Spleen (tissue), 11 donors: ENCODE measurements around the gene SH3D19. TPM values are rescaled to one million over a fixed set of nuclear protein-coding genes. Genes with fewer than 3 reads are reported as not detected.

ENCODE experiments used
- DNase-seq: peaks from one replicate; pipeline ENCODE4 v3.0.0-alpha.2; 2020
- H3K27ac ChIP-seq, 8 donors: fragments of 200-600 bp; sonication (generic) in 7 of 8; 1 replicate in 4 of 8; 2 replicates in 4 of 8; pipeline versions ENCODE4 v1.5.0 to v1.8.0; 2016 to 2021; ENCODE audit warnings: inconsistent platforms in 4 of 8, mild to moderate bottlenecking in 4 of 8, moderate library complexity in 1 of 8
- H3K27me3 ChIP-seq, 7 donors: fragments of 200-600 bp; sonication (generic) in 6 of 7; replicated peaks in 1 of 7; 1 replicate in 4 of 7; 2 replicates in 3 of 7; pipeline versions ENCODE4 v1.5.0 to v1.8.0; 2016 to 2021; ENCODE audit warnings: inconsistent platforms in 3 of 7, mild to moderate bottlenecking in 1 of 7
- H3K36me3 ChIP-seq, 6 donors: fragments of 200-600 bp; sonication (generic) in 5 of 6; 1 replicate in 4 of 6; 2 replicates in 2 of 6; pipeline versions ENCODE4 v1.5.0 to v1.8.0; 2016 to 2021; ENCODE audit warnings: inconsistent platforms in 2 of 6
- H3K4me1 ChIP-seq, 6 donors: fragments of 200-600 bp; sonication (generic) in 5 of 6; 1 replicate in 3 of 6; 2 replicates in 3 of 6; pipeline versions ENCODE4 v1.5.0 to v1.8.0; 2016 to 2021; ENCODE audit warnings: inconsistent platforms in 3 of 6
- H3K4me3 ChIP-seq, 8 donors: fragments of 200-600 bp; sonication (generic) in 7 of 8; 1 replicate in 4 of 8; 2 replicates in 4 of 8; pipeline versions ENCODE4 v1.5.0 to v1.8.0; 2016 to 2021; ENCODE audit warnings: inconsistent platforms in 4 of 8, mild to moderate bottlenecking in 4 of 8, moderate library complexity in 2 of 8
- H3K9me3 ChIP-seq, 8 donors: fragments of 200-600 bp; sonication (generic) in 7 of 8; 1 replicate in 4 of 8; 2 replicates in 4 of 8; pipeline versions ENCODE4 v1.5.0 to v1.8.0; 2016 to 2021; ENCODE audit warnings: inconsistent platforms in 4 of 8
- POLR2A ChIP-seq, 3 donors: fragments of 450-650 bp; IDR thresholded peaks; one replicate each; pipeline ENCODE4 v1.5.1; 2017; ENCODE audit warnings: antibody characterized with exemption in 3 of 3, mild to moderate bottlenecking in 1 of 3
- POLR2AphosphoS5 ChIP-seq, 3 donors: sonication (generic); formaldehyde crosslinking; IDR thresholded peaks; one replicate each; pipeline ENCODE4 v1.5.1; 2017; ENCODE audit warnings: antibody characterized with exemption in 3 of 3
- WGBS, 5 donors: extraction: QIAGEN DNeasy Blood & Tissue Kit in 3 of 5; methylation state at CpG; one replicate each; pipeline versions ENCODE4 v1.1.5 to v1.1.7; 2013 to 2018; 5-methylcytosine and 5-hydroxymethylcytosine counted together
- intact Hi-C: fragments of 100-400 bp; cut with DNase I; formaldehyde crosslinking; loops from one replicate; pipeline ENCODE4 v1.15.0; 2023; ENCODE audit warnings: low total_unique reads
- polyA plus RNA-seq, 3 donors: library from polyadenylated mRNA; stranded (reverse); fragments of 200-250 nt; gene quantifications; one replicate each; pipeline ENCODE4 v1.2.1, GENCODE V29; 2013
- total RNA-seq, 7 donors: library from RNA; depleted of rRNA in 3 of 7; stranded (reverse); fragments of >200 nt in 3 of 7; fragmentation: NEBNext Ultra II Directional in 4 of 7; extraction: Animal tissue kit (Norgen Biotek cat#: 25700) in 4 of 7; gene quantifications; one replicate each; pipeline versions ENCODE4 v1.1.0 to v1.2.1, GENCODE V29; 2016 to 2021
- TF ChIP-seq, protein P1 (sequence below), 11 experiments: fragments of 200-600 bp in 7 of 11; fragments of 450-650 bp in 4 of 11; sonication (generic) in 4 of 11; IDR thresholded peaks in 8 of 11; conservative IDR thresholded peaks in 3 of 11; 1 replicate in 7 of 11; 2 replicates in 4 of 11; pipeline versions ENCODE4 v1.4.0 to v1.8.0; 2016 to 2021; ENCODE audit warnings: antibody characterized with exemption in 11 of 11, inconsistent platforms in 4 of 11, mild to moderate bottlenecking in 1 of 11
- donor health status: healthy with polysubstance abuse.
- donor health status: DM: no; HTN: no; CAD: no; lungs with moderate emphysema.
- donor health status: DM: no; HTN: no; CAD: no.
- donor health status: Bipolar disorder and iron deficiency.
- donor health status: healthy.
- donor health status: DM: no; HTN: no; CAD: no.
- donor health status: DM: yes; HTN: yes; CAD: no.

SH3D19 gene
- total and polyA plus RNA-seq, 10 donors = 3.0 to 33.3 (median 14.7) TPM

DNA sequence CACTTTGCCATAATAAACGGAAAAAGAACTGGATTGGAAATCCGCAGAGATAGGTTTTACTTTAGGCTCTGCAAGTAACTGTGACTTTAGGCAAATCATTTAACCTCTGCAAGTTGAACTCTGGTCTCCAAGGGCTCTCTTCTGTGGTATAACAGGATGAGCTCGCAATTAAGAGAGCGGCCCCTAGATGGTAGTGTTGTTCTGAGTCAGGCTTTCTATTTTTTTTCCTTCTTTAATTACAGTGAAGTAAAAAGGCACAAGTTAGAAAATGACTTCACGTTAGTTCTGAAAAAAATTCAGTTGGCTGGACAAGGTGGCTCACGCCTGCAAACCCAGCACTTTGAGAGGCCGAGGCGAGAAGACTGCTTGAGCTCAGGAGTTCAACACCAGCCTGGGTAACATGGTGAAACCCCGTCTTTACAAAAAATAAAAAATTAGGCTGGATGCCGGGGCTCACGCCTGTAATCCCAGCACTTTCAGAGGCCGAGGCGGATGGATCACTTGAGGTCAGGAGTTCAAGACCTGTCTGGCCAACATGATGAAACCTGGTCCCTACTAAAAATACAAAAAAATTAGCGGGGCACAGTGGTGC lies 207.9 kb downstream of the SH3D19 start:
- Histone ChIP-seq H3K27ac (no peak overlapping the region), H3K27me3 (no peaks in the 10 kb centered on the region), H3K4me1 (peaks cover 0 to 9% (median 4%) of the 10 kb centered on the region in 6 donors), H3K4me3 (no peak overlapping the region), H3K36me3 (peaks cover 0 to 15% (median 0%) of the 10 kb centered on the region in 6 donors), H3K9me3 (no peaks in the 10 kb centered on the region)
- TF ChIP-seq POLR2AphosphoS5 (IDR thresholded peaks at IDR 0.05) (no peak), POLR2A (IDR thresholded peaks at IDR 0.05) (no peak)
- TF ChIP-seq, protein P1, sequence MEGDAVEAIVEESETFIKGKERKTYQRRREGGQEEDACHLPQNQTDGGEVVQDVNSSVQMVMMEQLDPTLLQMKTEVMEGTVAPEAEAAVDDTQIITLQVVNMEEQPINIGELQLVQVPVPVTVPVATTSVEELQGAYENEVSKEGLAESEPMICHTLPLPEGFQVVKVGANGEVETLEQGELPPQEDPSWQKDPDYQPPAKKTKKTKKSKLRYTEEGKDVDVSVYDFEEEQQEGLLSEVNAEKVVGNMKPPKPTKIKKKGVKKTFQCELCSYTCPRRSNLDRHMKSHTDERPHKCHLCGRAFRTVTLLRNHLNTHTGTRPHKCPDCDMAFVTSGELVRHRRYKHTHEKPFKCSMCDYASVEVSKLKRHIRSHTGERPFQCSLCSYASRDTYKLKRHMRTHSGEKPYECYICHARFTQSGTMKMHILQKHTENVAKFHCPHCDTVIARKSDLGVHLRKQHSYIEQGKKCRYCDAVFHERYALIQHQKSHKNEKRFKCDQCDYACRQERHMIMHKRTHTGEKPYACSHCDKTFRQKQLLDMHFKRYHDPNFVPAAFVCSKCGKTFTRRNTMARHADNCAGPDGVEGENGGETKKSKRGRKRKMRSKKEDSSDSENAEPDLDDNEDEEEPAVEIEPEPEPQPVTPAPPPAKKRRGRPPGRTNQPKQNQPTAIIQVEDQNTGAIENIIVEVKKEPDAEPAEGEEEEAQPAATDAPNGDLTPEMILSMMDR (IDR thresholded peaks at IDR 0.05 in 8 of 11, conservative IDR thresholded peaks at IDR 0.05 in 3 of 11) = peak; percentile 25 to 76 (median 61)
- intact Hi-C loops = loop anchor here (5.0 kb wide), 1 partner anchor 245 kb away; no protein-coding TSS in a partner anchor
- DNase-seq = no peak
- WGBS, 5 donors = 40 to 45% (median 43%) methylated on average over 14 of the region's 14 CpGs

DNA sequence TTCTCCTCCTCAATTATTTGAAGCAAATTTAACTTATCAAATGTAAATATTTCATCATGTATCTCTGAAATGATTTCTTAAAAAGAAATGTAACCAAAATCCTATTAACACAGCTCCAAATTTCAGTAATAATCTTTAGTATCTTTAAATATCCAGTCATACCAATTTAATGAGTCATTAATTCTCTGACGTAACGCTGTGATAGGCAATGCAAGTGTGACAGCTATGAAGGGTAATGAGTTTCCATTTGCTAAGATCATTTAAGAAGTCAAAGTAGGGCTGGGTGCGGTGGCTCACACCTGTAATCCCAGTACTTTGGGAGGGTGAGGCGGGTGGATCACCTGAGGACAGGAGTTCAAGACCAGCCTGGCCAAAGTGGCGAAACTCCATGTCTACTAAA lies 210.4 kb downstream of the SH3D19 start:
- H3K36me3 ChIP-seq = peaks cover 0 to 36% (median 3%) of the 10 kb centered on the region in 6 donors
- no peak overlapping the region for H3K27ac ChIP-seq
- no peak for DNase-seq
- 87 to 97% (median 91%) methylated on average over 5 of the region's 5 CpGs for WGBS, 5 donors
- TF ChIP-seq POLR2A (IDR thresholded peaks at IDR 0.05) (no peak), POLR2AphosphoS5 (IDR thresholded peaks at IDR 0.05) (no peak)
- TF ChIP-seq, protein P1 (IDR thresholded peaks at IDR 0.05 in 8 of 11, conservative IDR thresholded peaks at IDR 0.05 in 3 of 11) = no peak
- no peak overlapping the region for H3K4me3 ChIP-seq
- H3K9me3 ChIP-seq = no peaks in the 10 kb centered on the region
- peaks cover 0 to 9% (median 4%) of the 10 kb centered on the region in 6 donors for H3K4me1 ChIP-seq
- intact Hi-C loops = loop anchor here (5.0 kb wide), 1 partner anchor 247 kb away; no protein-coding TSS in a partner anchor
- H3K27me3 ChIP-seq = no peaks in the 10 kb centered on the region

DNA sequence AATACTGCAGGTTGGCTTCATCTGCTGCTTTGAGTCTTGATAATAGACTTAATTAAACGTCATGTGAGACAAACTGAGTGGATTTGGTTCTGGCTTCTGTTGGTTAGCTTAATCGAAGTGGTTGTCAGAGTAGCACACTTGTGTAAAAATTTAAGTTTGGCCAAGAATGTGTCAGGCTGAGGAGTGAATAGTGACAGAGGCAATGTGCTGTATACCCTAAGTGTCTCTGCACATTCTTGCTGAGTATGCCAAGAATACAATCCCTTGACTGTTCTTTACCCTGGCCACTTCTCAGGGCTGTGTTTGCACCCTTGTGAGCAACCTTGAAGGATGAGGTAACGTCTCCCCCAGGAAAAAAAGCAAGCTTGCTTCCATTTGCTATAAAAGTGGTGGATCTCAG lies 211.1 kb downstream of the SH3D19 start:
- Histone ChIP-seq H3K27me3 (no peaks in the 10 kb centered on the region), H3K9me3 (no peaks in the 10 kb centered on the region), H3K4me1 (peaks cover 0 to 9% (median 4%) of the 10 kb centered on the region in 6 donors), H3K27ac (no peak overlapping the region), H3K36me3 (peaks cover 0 to 42% (median 5%) of the 10 kb centered on the region in 6 donors), H3K4me3 (no peak overlapping the region)
- no peak for DNase-seq
- no peak for TF ChIP-seq POLR2AphosphoS5 (IDR thresholded peaks at IDR 0.05)
- no peak for TF ChIP-seq POLR2A (IDR thresholded peaks at IDR 0.05)
- TF ChIP-seq, protein P1 (IDR thresholded peaks at IDR 0.05 in 8 of 11, conservative IDR thresholded peaks at IDR 0.05 in 3 of 11) = no peak
- intact Hi-C loops = no loop called here
- WGBS, 5 donors = 71 to 89% (median 81%) methylated on average over 3 of the region's 3 CpGs

DNA sequence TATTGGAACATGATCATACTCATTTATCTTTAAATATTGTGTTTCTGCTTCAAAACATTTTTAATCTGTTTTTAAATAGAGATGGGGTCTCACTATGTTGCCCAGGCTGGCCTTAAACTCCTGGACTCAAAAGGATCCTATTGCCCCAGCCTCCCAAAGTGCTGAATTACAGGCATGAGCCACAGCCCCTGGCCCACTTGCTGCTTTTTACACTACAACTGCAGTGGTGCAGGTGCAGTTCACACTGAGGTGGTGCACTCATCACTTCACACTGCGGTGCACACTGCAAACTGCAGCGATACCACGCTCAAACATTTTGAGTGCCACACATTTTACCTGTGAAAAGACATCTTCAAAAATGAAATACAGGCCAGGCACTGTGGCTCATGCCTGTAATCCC lies 215.2 kb downstream of the SH3D19 start:
- Histone ChIP-seq H3K36me3 (peaks cover 0 to 83% (median 30%) of the 10 kb centered on the region in 6 donors), H3K27ac (no peak overlapping the region), H3K4me3 (no peak overlapping the region), H3K27me3 (no peaks in the 10 kb centered on the region), H3K4me1 (no peaks in the 10 kb centered on the region), H3K9me3 (no peaks in the 10 kb centered on the region)
- intact Hi-C loops = no loop called here
- 96 to 99% (median 97%) methylated on average over 3 of the region's 3 CpGs for WGBS, 5 donors
- no peak for DNase-seq
- peak in 2 of 3 donors; percentile 14 to 28 for TF ChIP-seq POLR2AphosphoS5 (IDR thresholded peaks at IDR 0.05)
- TF ChIP-seq, protein P1 (IDR thresholded peaks at IDR 0.05 in 8 of 11, conservative IDR thresholded peaks at IDR 0.05 in 3 of 11) = no peak
